Measurements from ENCODE around the gene ELAVL4.

GRCh38 chr1:50237056-50237455, 128.3 kb downstream of the ELAVL4 start:
- TF ChIP-seq CTCF (IDR thresholded peaks at IDR 0.05) (no peak), POLR2A (IDR thresholded peaks at IDR 0.05) (no peak)

All from adrenal gland (tissue), 5 donors.